DND-41 (cell line): ENCODE data around the gene SMAD7.

Experiments
- ATAC-seq: fragments of 200-7000 bp; cut with Tn5 transposase; 3 replicates; pipeline ENCODE4 v1.9.1; 2021; ENCODE audit warnings: low read depth; ENCODE audit not compliant: insufficient read depth
- DNase-seq: peaks from one replicate; pipeline ENCODE4 v3.0.0-alpha.2; 2020
- H2AFZ ChIP-seq: 2 replicates; pipeline ENCODE4 v1.6.0; 2012; ENCODE audit warnings: low read depth, low read length
- H3K27ac ChIP-seq: 2 replicates; pipeline ENCODE4 v1.5.1; 2012; ENCODE audit warnings: low read length, inconsistent platforms
- H3K27me3 ChIP-seq: fragments of 200-600 bp; sonication (generic); 2 replicates; pipeline ENCODE4 v1.6.0; 2012; ENCODE audit warnings: low read length, mild to moderate bottlenecking, inconsistent platforms; ENCODE audit not compliant: insufficient read depth, poor library complexity
- H3K36me3 ChIP-seq: 2 replicates; pipeline ENCODE4 v1.5.1; 2012; ENCODE audit warnings: low read length, inconsistent platforms; ENCODE audit not compliant: insufficient read depth
- H3K4me1 ChIP-seq: 2 replicates; pipeline ENCODE4 v1.5.1; 2012; ENCODE audit warnings: mild to moderate bottlenecking, low read length; ENCODE audit not compliant: insufficient read depth
- H3K4me2 ChIP-seq: 2 replicates; pipeline ENCODE4 v1.6.0; 2012; ENCODE audit warnings: mild to moderate bottlenecking, moderate library complexity, low read length, inconsistent platforms; ENCODE audit not compliant: insufficient read depth
- H3K4me3 ChIP-seq, 2 experiments: fragments of 200-600 bp in 1 of 2; shearing (Covaris generic) in 1 of 2; 2 replicates each; pipeline ENCODE4 v1.5.1; 2012 to 2016; ENCODE audit warnings: inconsistent platforms in 2 of 2, low read length in 2 of 2, mild to moderate bottlenecking in 2 of 2, low read depth in 1 of 2, moderate library complexity in 1 of 2
- H3K79me2 ChIP-seq: 2 replicates; pipeline ENCODE4 v1.6.0; 2012; ENCODE audit warnings: low read length, inconsistent platforms; ENCODE audit not compliant: insufficient read depth
- H3K9ac ChIP-seq: 2 replicates; pipeline ENCODE4 v1.6.0; 2012; ENCODE audit warnings: low read depth, mild to moderate bottlenecking, inconsistent platforms, low read length, moderate library complexity
- H3K9me3 ChIP-seq: 2 replicates; pipeline ENCODE4 v1.5.1; 2012; ENCODE audit warnings: low read length, moderate library complexity, mild to moderate bottlenecking, inconsistent platforms; ENCODE audit not compliant: insufficient read depth, severe bottlenecking
- H4K20me1 ChIP-seq: 2 replicates; pipeline ENCODE4 v1.6.0; 2012; ENCODE audit warnings: low read length; ENCODE audit not compliant: insufficient read depth
- EZH2 ChIP-seq: IDR thresholded peaks from 3 replicates; pipeline ENCODE4 v1.6.1; 2012; ENCODE audit warnings: borderline replicate concordance, low read depth, mild to moderate bottlenecking, moderate library complexity, low read length, inconsistent platforms; ENCODE audit not compliant: severe bottlenecking
- TF ChIP-seq, protein P1 (sequence below): IDR thresholded peaks from 2 replicates; pipeline ENCODE4 v1.5.1; 2012; ENCODE audit warnings: borderline replicate concordance, low read length, moderate library complexity, mild to moderate bottlenecking; ENCODE audit not compliant: poor library complexity, severe bottlenecking; ENCODE audit errors: extremely low read depth

Gene SMAD7

DNA sequence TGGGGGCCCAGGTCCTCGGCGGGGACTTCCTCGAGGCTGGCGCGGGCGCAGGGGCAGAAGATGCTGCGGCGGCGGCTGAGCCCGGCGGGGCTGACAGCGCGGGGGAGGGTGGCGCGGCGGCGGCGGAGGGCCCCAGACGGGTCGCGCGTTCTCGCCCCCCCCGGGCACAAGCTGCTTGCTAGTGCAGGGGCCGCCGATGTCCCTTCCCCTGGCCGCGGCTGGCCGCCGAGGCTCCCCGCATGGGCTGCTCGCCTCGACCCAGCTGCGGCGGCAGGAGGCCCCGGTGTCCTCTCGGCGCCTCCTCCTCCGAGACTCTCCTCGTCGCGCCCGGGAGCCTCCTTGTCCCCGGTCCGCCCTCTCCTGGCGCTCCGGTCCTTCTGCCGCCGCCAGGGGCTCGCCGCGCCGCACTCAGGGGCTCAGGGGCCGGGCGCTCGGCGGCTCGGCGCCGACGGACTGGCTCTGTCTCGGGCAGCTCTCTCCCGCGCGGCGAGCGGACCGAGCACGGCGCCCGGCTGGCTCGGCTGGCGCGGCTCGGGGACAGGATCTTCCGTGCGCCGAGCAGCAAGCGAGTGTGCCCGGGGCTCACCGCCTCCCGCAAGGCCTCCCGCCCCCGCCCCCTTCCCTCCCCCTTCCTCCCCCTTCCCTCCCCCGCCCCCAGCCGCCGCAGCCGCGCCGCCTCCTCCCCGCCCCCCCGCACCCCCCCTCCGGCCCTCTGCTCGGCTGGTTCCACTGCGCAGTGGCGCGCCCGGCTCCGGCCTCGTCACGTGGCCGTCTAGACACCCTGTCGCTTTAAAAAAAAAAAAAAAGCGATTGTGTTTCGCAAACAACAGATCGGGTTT, 902 bp upstream of the SMAD7 start:
- Histone ChIP-seq H3K9ac (peak overlapping the region; percentile 76), H3K9me3 (no peaks in the 10 kb centered on the region), H3K36me3 (no peaks in the 10 kb centered on the region; the same call in 1 of the 2 replicates), H3K27ac (peak overlapping the region; percentile 32; the same call in 1 of the 2 replicates), H3K79me2 (peaks cover 15% of the 10 kb centered on the region), H3K4me1 (peaks cover 62% of the 10 kb centered on the region), H3K27me3 (peaks cover 47% of the 10 kb centered on the region), H4K20me1 (peaks cover 24% of the 10 kb centered on the region), H3K4me3 (peak overlapping the region; percentile 40 to 66; a peak in 3 of 4 replicates), H2AFZ (peak overlapping the region; percentile 68), H3K4me2 (peak overlapping the region; percentile 98)
- peak; percentile 64 for ATAC-seq
- TF ChIP-seq, protein P1, sequence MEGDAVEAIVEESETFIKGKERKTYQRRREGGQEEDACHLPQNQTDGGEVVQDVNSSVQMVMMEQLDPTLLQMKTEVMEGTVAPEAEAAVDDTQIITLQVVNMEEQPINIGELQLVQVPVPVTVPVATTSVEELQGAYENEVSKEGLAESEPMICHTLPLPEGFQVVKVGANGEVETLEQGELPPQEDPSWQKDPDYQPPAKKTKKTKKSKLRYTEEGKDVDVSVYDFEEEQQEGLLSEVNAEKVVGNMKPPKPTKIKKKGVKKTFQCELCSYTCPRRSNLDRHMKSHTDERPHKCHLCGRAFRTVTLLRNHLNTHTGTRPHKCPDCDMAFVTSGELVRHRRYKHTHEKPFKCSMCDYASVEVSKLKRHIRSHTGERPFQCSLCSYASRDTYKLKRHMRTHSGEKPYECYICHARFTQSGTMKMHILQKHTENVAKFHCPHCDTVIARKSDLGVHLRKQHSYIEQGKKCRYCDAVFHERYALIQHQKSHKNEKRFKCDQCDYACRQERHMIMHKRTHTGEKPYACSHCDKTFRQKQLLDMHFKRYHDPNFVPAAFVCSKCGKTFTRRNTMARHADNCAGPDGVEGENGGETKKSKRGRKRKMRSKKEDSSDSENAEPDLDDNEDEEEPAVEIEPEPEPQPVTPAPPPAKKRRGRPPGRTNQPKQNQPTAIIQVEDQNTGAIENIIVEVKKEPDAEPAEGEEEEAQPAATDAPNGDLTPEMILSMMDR, result peak; percentile 28
- peak; percentile 80 for TF ChIP-seq EZH2
- peak; percentile 58 for DNase-seq

DNA sequence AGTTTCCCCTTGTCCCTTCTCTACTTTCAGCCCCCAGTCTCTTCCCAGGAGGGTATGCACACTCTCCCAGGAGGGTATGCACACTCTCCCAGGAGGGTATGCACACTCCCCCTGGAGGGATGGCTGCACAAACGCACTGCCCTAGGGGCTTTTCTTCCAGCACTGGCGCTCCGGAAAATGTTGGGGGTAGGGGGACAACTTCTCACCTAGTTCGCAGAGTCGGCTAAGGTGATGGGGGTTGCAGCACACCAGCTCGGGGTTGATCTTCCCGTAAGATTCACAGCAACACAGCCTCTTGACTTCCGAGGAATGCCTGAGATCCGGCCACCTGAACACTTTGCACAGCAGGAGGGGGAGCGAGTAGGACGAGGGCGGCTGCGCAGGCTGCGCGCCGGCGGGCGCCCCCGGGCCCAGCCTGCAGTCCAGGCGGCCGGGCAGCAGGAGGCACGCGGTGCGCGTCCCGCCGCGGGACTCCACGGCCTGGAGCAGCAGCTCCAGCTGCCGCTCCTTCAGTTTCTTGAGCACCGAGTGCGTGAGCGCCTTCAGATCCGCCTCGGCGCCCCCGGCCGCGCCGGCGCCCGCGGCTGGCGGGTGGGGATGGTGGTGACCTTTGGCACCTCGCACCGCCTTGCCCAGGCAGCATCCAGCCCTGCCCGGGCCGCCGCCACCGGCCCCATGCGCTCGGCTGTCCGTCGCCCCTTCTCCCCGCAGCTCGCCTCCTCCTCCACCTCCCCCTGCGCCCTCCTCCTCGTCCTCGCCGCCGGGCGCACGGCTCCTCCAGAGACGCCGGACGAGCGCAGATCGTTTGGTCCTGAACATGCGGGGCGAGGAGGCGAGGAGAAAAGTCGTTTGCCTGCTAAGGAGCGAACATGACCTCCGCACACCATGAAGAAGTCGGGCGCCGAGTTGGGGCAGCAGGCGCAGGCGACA, 894 bp downstream of the SMAD7 start:
- ATAC-seq (peak; percentile 25), DNase-seq (peak; percentile 31)
- Histone ChIP-seq H3K36me3 (no peaks in the 10 kb centered on the region; the same call in 1 of the 2 replicates), H3K27me3 (peaks cover 47% of the 10 kb centered on the region), H3K4me2 (peak overlapping the region; percentile 98), H3K4me3 (peak overlapping the region; percentile 50 to 78; a peak in 3 of 4 replicates), H3K9me3 (no peaks in the 10 kb centered on the region), H4K20me1 (peaks cover 30% of the 10 kb centered on the region), H3K27ac (peak overlapping the region; percentile 61; the same call in 1 of the 2 replicates), H2AFZ (peak overlapping the region; percentile 19; the same call in 1 of the 2 replicates), H3K79me2 (peaks cover 15% of the 10 kb centered on the region), H3K4me1 (peaks cover 63% of the 10 kb centered on the region), H3K9ac (peak overlapping the region; percentile 59)
- peak; percentile 65 for TF ChIP-seq EZH2
- TF ChIP-seq, protein P1, result peak; percentile 29

DNA sequence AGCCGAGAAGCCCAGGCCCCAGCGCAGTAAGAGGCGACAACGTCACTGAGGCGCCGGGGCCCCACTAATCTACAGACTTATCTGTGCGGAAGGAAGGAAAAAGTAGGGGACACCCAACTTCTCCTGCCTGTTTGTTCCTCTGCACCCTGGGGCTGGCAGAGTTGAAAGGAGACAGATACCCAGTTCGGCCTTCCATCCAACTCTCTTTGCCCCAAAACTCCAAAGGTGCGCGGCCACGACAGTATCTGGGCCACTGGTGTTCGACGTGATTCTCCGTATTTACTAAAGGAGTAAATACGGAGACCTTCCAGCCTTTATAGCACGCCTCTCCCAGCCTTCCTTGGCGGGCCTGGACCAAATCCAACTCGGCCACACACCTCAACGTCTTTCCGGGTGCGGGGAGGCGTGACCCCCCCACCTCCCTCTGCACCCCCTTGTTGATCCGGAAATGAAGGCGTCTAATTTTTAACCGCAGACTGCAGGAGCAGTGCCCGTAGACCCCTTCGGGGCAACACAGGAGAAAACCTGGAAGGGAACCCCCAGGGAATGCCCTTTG, 1.6 kb downstream of the SMAD7 start:
- TF ChIP-seq EZH2, result peak; percentile 69
- TF ChIP-seq, protein P1, result no peak
- Histone ChIP-seq H3K79me2 (peaks cover 15% of the 10 kb centered on the region), H3K9ac (peak overlapping the region; percentile 59), H3K27me3 (peaks cover 47% of the 10 kb centered on the region), H4K20me1 (peaks cover 37% of the 10 kb centered on the region), H3K27ac (peak overlapping the region; percentile 61; the same call in 1 of the 2 replicates), H3K4me1 (peaks cover 70% of the 10 kb centered on the region), H3K4me3 (peak overlapping the region; percentile 50 to 78), H3K36me3 (no peaks in the 10 kb centered on the region; the same call in 1 of the 2 replicates), H3K9me3 (no peaks in the 10 kb centered on the region), H2AFZ (peak overlapping the region; percentile 49; the same call in 1 of the 2 replicates), H3K4me2 (peak overlapping the region; percentile 98)
- DNase-seq, result no peak
- peak; percentile 4; the same call in 1 of the 3 replicates for ATAC-seq
